ENCODE measurements around the gene MMP2.

DNA sequence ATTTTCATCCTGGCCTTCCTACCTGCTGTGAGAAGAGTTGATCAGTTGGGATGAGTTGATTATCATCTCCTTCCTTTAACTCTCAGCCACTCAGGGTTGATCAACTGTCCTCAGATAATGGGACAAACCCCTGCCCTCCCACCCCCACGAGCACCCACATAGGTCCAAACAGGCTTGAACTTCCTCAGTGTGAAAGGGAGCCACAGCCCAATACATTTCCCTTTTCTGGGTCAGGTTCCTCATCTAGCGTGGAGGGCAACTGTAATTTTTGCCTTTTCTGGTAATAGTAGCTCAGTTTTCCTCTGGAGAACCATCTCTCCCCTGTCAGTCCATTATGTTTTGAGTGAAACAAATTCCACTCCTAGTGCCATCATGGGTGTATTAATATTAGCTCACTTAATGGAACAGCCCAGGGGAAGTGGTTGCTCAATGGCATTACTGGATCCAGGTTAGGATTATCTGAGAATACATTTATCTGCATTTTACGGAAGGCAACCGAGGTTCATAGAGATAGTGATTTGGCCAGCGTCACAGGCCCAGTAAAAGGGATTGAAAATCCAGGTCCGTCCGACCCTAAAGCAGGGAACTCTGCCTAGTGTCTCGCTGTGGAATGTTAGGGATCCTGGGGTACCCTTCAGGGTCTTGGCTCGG lies 29.4 kb downstream of the MMP2 start:
- TF ChIP-seq, protein P1, sequence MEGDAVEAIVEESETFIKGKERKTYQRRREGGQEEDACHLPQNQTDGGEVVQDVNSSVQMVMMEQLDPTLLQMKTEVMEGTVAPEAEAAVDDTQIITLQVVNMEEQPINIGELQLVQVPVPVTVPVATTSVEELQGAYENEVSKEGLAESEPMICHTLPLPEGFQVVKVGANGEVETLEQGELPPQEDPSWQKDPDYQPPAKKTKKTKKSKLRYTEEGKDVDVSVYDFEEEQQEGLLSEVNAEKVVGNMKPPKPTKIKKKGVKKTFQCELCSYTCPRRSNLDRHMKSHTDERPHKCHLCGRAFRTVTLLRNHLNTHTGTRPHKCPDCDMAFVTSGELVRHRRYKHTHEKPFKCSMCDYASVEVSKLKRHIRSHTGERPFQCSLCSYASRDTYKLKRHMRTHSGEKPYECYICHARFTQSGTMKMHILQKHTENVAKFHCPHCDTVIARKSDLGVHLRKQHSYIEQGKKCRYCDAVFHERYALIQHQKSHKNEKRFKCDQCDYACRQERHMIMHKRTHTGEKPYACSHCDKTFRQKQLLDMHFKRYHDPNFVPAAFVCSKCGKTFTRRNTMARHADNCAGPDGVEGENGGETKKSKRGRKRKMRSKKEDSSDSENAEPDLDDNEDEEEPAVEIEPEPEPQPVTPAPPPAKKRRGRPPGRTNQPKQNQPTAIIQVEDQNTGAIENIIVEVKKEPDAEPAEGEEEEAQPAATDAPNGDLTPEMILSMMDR (IDR thresholded peaks at IDR 0.05), result no peak
- TF ChIP-seq SIN3A (IDR thresholded peaks at IDR 0.05; ENCODE audit: borderline replicate concordance, insufficient read depth, low read depth, low read length), result no peak
- TF ChIP-seq, protein P2, sequence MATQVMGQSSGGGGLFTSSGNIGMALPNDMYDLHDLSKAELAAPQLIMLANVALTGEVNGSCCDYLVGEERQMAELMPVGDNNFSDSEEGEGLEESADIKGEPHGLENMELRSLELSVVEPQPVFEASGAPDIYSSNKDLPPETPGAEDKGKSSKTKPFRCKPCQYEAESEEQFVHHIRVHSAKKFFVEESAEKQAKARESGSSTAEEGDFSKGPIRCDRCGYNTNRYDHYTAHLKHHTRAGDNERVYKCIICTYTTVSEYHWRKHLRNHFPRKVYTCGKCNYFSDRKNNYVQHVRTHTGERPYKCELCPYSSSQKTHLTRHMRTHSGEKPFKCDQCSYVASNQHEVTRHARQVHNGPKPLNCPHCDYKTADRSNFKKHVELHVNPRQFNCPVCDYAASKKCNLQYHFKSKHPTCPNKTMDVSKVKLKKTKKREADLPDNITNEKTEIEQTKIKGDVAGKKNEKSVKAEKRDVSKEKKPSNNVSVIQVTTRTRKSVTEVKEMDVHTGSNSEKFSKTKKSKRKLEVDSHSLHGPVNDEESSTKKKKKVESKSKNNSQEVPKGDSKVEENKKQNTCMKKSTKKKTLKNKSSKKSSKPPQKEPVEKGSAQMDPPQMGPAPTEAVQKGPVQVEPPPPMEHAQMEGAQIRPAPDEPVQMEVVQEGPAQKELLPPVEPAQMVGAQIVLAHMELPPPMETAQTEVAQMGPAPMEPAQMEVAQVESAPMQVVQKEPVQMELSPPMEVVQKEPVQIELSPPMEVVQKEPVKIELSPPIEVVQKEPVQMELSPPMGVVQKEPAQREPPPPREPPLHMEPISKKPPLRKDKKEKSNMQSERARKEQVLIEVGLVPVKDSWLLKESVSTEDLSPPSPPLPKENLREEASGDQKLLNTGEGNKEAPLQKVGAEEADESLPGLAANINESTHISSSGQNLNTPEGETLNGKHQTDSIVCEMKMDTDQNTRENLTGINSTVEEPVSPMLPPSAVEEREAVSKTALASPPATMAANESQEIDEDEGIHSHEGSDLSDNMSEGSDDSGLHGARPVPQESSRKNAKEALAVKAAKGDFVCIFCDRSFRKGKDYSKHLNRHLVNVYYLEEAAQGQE (IDR thresholded peaks at IDR 0.05; ENCODE audit: insufficient read depth in 1 of 2, low read depth in 2 of 2, low read length in 1 of 2), result no peak
